ENCODE results near the gene SLC17A9. TPM values are rescaled to one million over a fixed set of nuclear protein-coding genes. Genes with fewer than 3 reads are reported as not detected.

SLC17A9 gene
- total and polyA plus RNA-seq, 10 of the 15 experiments (the other 5 are each of a cell fraction or from before 2014, with no cell fraction given): 0.72 to 74.1 (median 29.4) TPM

DNA sequence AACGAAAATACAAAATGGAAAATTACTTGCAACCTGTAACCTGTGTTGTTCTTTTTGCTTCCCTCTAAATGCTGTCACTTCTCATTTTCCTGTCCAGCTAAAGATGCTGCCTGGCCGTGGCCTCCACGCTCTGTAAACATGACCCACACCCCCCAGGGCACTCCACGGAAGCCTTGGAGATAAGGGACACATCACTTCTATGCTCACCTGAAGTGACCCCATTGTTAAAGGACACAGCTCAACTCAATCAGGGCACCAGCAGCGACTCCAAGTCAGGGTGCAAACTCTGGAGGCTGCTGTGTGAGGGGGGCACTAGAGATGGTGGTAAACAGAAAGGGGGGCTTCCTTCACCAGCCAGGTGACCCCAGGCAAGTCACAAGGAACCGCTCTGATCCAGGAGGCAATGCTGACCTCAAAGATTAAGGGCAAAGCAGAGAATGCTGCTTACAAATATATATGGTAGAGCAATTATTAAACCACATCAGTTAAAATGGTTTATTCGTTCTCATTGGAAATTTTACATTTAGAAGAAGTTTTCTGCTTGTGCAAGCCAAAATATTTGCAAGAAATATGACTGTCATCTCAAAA lies 39.4 kb upstream of the SLC17A9 start (continued):
- TF ChIP-seq SUZ12 (IDR thresholded peaks at IDR 0.05; ENCODE audit: unreplicated experiment) (no peak), PML (IDR thresholded peaks at IDR 0.05; ENCODE audit: low read length) (no peak), TCF3 (IDR thresholded peaks at IDR 0.05; ENCODE audit: borderline replicate concordance, insufficient read depth, low read depth, low read length) (no peak), TAF1 (IDR thresholded peaks at IDR 0.05; ENCODE audit: borderline replicate concordance, low read depth, low read length) (no peak), CHD2 (IDR thresholded peaks at IDR 0.05; ENCODE audit: borderline replicate concordance, low read depth, low read length) (no peak), DPF2 (IDR thresholded peaks at IDR 0.05) (no peak), TBL1XR1 (IDR thresholded peaks at IDR 0.05; ENCODE audit: low read depth, low read length) (no peak)
- TF ChIP-seq, protein P1, sequence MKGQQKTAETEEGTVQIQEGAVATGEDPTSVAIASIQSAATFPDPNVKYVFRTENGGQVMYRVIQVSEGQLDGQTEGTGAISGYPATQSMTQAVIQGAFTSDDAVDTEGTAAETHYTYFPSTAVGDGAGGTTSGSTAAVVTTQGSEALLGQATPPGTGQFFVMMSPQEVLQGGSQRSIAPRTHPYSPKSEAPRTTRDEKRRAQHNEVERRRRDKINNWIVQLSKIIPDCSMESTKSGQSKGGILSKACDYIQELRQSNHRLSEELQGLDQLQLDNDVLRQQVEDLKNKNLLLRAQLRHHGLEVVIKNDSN (IDR thresholded peaks at IDR 0.05; ENCODE audit: borderline replicate concordance, extremely low read length, insufficient read depth, low read depth, low read length): no peak
- TF ChIP-seq, protein P2, sequence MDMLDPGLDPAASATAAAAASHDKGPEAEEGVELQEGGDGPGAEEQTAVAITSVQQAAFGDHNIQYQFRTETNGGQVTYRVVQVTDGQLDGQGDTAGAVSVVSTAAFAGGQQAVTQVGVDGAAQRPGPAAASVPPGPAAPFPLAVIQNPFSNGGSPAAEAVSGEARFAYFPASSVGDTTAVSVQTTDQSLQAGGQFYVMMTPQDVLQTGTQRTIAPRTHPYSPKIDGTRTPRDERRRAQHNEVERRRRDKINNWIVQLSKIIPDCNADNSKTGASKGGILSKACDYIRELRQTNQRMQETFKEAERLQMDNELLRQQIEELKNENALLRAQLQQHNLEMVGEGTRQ (IDR thresholded peaks at IDR 0.05; ENCODE audit: borderline replicate concordance, low read depth, low read length): no peak
- TF ChIP-seq, protein P3, sequence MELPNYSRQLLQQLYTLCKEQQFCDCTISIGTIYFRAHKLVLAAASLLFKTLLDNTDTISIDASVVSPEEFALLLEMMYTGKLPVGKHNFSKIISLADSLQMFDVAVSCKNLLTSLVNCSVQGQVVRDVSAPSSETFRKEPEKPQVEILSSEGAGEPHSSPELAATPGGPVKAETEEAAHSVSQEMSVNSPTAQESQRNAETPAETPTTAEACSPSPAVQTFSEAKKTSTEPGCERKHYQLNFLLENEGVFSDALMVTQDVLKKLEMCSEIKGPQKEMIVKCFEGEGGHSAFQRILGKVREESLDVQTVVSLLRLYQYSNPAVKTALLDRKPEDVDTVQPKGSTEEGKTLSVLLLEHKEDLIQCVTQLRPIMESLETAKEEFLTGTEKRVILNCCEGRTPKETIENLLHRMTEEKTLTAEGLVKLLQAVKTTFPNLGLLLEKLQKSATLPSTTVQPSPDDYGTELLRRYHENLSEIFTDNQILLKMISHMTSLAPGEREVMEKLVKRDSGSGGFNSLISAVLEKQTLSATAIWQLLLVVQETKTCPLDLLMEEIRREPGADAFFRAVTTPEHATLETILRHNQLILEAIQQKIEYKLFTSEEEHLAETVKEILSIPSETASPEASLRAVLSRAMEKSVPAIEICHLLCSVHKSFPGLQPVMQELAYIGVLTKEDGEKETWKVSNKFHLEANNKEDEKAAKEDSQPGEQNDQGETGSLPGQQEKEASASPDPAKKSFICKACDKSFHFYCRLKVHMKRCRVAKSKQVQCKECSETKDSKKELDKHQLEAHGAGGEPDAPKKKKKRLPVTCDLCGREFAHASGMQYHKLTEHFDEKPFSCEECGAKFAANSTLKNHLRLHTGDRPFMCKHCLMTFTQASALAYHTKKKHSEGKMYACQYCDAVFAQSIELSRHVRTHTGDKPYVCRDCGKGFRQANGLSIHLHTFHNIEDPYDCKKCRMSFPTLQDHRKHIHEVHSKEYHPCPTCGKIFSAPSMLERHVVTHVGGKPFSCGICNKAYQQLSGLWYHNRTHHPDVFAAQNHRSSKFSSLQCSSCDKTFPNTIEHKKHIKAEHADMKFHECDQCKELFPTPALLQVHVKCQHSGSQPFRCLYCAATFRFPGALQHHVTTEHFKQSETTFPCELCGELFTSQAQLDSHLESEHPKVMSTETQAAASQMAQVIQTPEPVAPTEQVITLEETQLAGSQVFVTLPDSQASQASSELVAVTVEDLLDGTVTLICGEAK (IDR thresholded peaks at IDR 0.05; ENCODE audit: borderline replicate concordance): no peak
- TF ChIP-seq, protein P4, sequence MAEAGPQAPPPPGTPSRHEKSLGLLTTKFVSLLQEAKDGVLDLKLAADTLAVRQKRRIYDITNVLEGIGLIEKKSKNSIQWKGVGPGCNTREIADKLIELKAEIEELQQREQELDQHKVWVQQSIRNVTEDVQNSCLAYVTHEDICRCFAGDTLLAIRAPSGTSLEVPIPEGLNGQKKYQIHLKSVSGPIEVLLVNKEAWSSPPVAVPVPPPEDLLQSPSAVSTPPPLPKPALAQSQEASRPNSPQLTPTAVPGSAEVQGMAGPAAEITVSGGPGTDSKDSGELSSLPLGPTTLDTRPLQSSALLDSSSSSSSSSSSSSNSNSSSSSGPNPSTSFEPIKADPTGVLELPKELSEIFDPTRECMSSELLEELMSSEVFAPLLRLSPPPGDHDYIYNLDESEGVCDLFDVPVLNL (IDR thresholded peaks at IDR 0.05; ENCODE audit: low read depth, low read length): no peak
